ENCODE results near the gene FARP1.

DNA sequence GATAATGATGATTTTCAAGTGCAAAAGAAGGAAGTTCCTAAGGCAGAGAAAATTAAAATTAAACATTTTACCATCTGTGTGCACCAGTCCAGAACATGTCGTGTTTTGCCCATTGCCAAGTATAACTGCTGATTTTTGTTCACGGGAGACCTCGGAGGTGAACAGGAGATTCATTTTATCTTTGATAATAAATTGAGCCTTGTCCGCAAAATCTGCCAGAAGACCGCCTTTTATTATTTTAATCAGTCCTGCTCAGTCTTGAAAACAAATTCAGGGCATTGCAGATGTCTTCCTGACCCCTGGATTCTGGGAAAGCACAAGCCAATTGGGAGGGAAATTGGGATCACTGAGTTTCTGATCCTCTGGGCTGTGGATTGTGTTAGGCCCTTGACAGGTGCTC, 268.1 kb downstream of the FARP1 start:
- TF ChIP-seq, protein P1, sequence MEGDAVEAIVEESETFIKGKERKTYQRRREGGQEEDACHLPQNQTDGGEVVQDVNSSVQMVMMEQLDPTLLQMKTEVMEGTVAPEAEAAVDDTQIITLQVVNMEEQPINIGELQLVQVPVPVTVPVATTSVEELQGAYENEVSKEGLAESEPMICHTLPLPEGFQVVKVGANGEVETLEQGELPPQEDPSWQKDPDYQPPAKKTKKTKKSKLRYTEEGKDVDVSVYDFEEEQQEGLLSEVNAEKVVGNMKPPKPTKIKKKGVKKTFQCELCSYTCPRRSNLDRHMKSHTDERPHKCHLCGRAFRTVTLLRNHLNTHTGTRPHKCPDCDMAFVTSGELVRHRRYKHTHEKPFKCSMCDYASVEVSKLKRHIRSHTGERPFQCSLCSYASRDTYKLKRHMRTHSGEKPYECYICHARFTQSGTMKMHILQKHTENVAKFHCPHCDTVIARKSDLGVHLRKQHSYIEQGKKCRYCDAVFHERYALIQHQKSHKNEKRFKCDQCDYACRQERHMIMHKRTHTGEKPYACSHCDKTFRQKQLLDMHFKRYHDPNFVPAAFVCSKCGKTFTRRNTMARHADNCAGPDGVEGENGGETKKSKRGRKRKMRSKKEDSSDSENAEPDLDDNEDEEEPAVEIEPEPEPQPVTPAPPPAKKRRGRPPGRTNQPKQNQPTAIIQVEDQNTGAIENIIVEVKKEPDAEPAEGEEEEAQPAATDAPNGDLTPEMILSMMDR (IDR thresholded peaks at IDR 0.05), result no peak
- no peak for TF ChIP-seq POLR2A (IDR thresholded peaks at IDR 0.05)
- TF ChIP-seq POLR2AphosphoS5 (IDR thresholded peaks at IDR 0.05), result no peak
- no peak for TF ChIP-seq EP300 (IDR thresholded peaks at IDR 0.05)

All from sigmoid colon (tissue), 4 donors.